GM08714 (cell line): ENCODE measurements around the gene GTF2H1.
A peak's percentile ranks its signal among the peaks of the same experiment; 100 is the strongest.

Experiments used
- H3K4me3 ChIP-seq: fragments of 200-500 bp; sonication (Bioruptor generic); 2 replicates; pipeline ENCODE4 v1.5.1; 2014; ENCODE audit warnings: mild to moderate bottlenecking, low read length, inconsistent platforms
- ZNF274 ChIP-seq: IDR thresholded peaks from 2 replicates; pipeline ENCODE4 v1.6.1; 2012; ENCODE audit warnings: mild to moderate bottlenecking, low read depth, low read length

GTF2H1 gene

DNA sequence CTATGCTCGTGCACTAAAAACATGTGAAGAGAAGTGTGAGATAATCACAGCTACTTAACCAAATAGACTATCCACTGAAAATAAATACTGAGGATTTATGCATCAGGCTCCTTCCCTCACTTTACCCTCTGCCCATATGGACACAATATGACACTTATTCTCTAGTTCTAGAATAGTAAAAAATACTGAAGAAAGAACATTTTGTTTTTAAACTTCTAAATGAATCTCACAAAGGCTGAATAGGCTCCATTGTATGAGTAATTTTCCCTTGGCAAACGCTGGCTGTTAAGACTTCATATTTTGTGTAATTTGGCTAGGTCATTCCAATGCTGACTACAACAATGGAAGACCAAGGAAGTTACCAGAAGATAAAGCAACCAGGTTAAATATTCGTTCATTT, 10.4 kb upstream of the GTF2H1 start:
- no peak for TF ChIP-seq ZNF274
- H3K4me3 ChIP-seq, result no peak overlapping the region

DNA sequence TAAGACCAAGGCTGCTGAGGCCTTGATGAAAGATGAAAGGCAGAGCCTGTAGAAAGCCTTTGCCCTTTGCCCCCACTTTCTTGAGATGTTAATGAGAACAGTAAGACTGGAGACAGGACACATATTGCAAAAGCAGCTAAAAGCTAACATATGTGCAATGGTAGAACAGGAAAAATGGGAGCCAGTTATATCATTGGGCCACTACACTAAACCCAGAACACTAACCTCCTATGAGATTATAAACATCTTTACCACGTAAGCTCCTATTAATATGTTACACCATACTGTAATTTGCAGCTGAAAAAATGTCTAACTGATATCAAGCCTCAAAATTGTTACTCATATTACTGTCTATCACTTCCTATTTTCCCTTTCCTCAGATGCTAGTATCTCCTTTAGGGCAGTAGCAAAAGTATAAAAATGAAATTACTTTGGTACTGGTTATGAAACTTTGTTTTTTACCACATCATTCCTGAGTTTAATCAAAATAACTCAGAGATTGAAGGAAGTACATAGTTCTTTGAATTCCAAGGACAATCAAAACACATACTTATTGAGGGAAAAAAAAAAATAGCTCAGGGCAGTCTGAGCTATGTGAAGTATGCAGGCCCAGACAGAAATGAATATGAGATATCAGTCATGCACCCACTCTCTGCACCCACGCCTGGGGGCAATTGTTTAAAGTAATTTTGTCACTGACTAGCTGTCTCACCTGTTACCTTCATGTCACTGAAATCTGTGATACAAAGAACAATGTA, 9.5 kb upstream of the GTF2H1 start:
- H3K4me3 ChIP-seq, result no peak overlapping the region

GRCh38 chr11:18313965-18314763, 8.2 kb upstream of the GTF2H1 start:
- TF ChIP-seq ZNF274, result no peak
- no peak overlapping the region for H3K4me3 ChIP-seq

More for the DNA sequence above, 9.5 kb upstream of the GTF2H1 start:
- TF ChIP-seq ZNF274, result no peak

GRCh38 chr11:18314784-18315523, 7.4 kb upstream of the GTF2H1 start:
- TF ChIP-seq ZNF274, result no peak
- no peak overlapping the region for H3K4me3 ChIP-seq

DNA sequence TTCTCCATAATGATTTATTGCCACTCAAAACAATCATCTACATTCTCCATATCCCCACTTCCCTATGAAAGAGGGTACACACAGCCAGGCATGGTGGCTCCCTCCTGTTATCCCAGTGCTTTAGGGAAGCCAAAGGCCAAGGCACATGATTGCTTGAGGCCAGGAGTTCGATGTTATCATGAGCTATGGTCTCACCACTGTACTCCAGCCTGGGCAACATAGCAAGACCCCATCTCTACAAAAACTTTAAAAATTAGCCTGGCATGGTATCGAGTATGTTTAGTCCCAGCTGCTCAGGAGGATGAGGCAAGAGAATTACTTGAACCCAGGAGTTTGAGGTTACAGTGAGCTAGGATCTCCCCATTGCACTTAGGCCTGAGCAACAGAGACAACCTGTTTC, 6.5 kb upstream of the GTF2H1 start:
- TF ChIP-seq ZNF274, result no peak
- no peak overlapping the region for H3K4me3 ChIP-seq

- no peak overlapping the region for H3K4me3 ChIP-seq
- TF ChIP-seq ZNF274, result no peak
These were observed 4.8 kb upstream of the GTF2H1 start for GRCh38 chr11:18317551-18317950.

- TF ChIP-seq ZNF274, result no peak
- H3K4me3 ChIP-seq, result no peak overlapping the region
These were observed 2.5 kb upstream of the GTF2H1 start for GRCh38 chr11:18319914-18320313.

GRCh38 chr11:18320617-18321016, 1.8 kb upstream of the GTF2H1 start:
- TF ChIP-seq ZNF274, result no peak
- peak overlapping the region; percentile 92; the same call in 1 of the 2 replicates for H3K4me3 ChIP-seq

DNA sequence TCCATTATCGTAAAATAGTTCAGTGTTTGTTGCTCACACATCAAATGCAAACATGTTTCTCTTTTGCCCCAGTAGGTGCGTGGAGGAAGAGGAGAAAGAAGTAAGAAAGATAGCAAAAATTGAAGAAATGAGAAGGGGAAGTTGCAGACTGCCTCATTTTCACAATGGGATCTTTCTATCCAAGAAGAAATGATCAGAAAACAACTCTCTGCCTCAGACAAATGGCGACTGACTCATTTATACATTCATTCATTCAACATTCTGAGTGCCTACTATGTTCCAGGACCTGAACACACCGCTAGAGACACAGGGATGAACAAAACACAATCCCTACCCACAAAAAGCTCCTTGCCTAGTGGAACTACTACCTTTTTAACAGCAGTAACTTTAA, 794 bp upstream of the GTF2H1 start:
- H3K4me3 ChIP-seq, result peak overlapping the region; percentile 92
- no peak for TF ChIP-seq ZNF274

DNA sequence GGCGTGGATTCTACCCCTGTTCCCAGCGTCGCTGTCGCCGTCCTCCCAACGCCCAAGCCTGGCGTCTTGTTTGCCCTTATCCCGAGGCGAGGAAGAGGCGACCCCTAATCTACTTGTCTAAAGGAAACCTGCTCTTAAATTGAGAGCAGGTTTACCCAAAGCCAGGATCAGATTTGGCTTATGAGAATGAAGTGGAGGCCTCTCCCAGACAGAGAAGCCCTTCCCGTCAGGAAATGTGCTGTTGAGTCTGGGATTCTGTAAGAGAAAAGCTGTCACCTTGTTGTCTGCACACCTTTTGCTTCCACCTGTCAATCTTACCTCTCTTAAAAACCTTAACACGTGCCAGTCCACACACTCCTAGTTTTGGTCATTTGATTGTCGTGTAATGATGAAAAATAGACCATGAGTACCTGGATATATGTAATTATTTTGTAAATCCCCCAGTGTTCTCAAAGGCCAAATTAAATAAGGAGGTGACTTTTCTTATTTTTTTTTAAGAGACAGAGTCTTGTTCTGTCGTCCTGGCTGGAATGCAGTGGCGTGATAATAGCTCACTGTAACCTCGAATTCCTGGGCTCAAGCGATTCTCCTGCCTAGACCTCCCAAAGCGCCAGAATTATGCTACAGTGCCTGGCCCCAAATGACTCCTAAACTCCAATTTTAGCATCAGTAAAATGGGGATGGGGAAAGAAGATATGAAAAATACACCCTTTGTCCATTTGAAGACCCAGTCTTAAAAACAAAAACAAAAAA, 627 bp downstream of the GTF2H1 start:
- peak overlapping the region; percentile 92 for H3K4me3 ChIP-seq
- TF ChIP-seq ZNF274, result no peak

- H3K4me3 ChIP-seq, result peak overlapping the region; percentile 92
These were observed 1.5 kb downstream of the GTF2H1 start for GRCh38 chr11:18323881-18324280.

DNA sequence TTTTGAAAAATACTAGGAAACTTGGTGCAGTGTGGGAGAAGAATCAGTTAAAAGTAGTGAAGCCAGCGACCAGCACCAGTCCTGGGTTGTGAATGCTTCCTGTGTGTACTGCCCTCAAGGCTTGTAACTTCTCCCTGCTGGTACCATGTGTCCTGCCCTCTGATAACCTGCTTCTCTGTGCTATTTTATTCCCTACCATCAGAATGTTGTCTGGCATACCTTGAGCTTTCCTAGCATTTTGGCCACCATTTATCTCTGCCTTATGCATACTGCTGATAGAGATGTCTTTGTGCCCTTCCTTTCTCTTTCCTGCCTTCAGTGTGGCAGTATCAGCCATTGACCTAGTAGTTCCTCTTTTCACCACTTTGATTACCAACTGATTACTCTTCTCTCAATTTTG, 2.0 kb downstream of the GTF2H1 start:
- TF ChIP-seq ZNF274, result no peak
- H3K4me3 ChIP-seq, result peak overlapping the region; percentile 92; the same call in 1 of the 2 replicates

DNA sequence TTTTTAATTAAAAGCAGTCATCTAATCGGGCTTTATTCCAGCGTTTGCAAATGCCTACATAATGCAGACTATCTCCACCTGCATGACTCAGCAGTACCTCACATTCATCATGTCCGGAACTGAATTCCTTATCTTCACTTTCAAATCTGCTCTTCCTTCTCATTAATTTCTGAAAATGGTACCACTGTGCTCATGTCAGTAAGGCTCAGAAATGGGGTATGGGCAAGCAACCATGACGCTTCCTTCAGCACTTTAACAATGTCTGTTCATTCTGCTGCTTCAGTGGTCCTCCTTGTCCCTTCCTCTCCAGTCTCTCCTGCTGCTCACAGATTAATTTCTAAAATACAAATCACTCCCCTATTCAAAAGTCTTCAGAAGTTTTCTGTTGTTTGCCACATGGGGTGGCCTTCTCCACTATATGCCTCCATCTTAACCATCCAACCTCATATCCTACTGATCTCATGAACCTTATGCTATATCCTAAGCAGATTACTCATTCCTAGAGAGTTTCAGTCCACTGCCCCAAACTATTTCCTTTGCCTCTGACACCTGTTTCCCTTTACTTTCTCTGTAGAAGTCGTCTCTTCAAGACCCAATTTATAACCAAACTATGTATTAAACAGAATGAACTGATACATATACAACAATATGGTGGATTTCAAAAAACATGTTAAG, 7.0 kb downstream of the GTF2H1 start:
- peak overlapping the region; percentile 35; the same call in 1 of the 2 replicates for H3K4me3 ChIP-seq
- TF ChIP-seq ZNF274, result no peak

GRCh38 chr11:18330921-18331320, 8.6 kb downstream of the GTF2H1 start:
- TF ChIP-seq ZNF274, result no peak
- H3K4me3 ChIP-seq, result no peak overlapping the region
